Tibial nerve (tissue), 3 donors: Measurements from ENCODE around the gene TANC2.

Experiments used
- CTCF ChIP-seq, 5 experiments: fragments of 200-600 bp in 3 of 5; fragments of 450-650 bp in 2 of 5; sonication (generic) in 3 of 5; IDR thresholded peaks; one replicate each; pipeline ENCODE4 v1.5.1; 2016 to 2019; ENCODE audit warnings: antibody characterized with exemption in 5 of 5, mild to moderate bottlenecking in 3 of 5, moderate library complexity in 2 of 5
- POLR2A ChIP-seq, 2 donors: fragments of 450-650 bp; IDR thresholded peaks; one replicate each; pipeline ENCODE4 v1.6.1; 2017; ENCODE audit warnings: antibody characterized with exemption in 2 of 2, mild to moderate bottlenecking in 2 of 2, moderate library complexity in 2 of 2

DNA sequence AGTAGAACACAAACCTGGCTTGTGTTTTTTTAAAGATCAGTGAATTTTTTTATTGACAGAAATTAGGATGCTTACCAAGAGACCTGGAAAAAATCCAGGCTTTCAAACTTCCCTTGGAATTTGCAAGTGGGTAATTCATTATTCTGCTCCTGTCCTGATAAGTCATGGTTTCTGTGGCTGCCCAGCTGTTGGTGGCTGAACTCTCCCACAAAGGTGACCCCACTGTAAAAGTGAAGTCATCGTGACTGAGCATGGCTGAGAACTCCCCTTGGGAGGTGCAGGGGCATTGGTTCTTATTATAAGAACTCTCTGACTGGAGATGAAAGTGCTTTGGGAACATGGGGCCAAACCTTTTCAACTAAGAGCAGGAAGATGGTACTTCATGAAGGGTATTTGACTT, 46.6 kb upstream of the TANC2 start:
- TF ChIP-seq CTCF (IDR thresholded peaks at IDR 0.05): no peak
- no peak for TF ChIP-seq POLR2A (IDR thresholded peaks at IDR 0.05)
